Cardiac fibroblast (primary cell): ENCODE results near the gene GRM2.
A peak's percentile ranks its signal among the peaks of the same experiment; 100 is the strongest.

Experiments
- DNase-seq, 2 donors: peaks; one replicate each; pipeline versions ENCODE4 v3.0.0 to v3.0.0-alpha.2; 2010; ENCODE audit warnings: low read depth in 2 of 2
- H3K4me3 ChIP-seq, 2 donors: replicated peaks in 1 of 2; 1 replicate in 1 of 2; 2 replicates in 1 of 2; pipeline ENCODE4 v1.5.1; 2011; ENCODE audit warnings: low read depth in 2 of 2, low read length in 2 of 2, mild to moderate bottlenecking in 2 of 2, moderate library complexity in 1 of 2
- TF ChIP-seq, protein P1 (sequence below): IDR thresholded peaks from one replicate; pipeline ENCODE4 v1.5.1; 2011; ENCODE audit warnings: low read depth, mild to moderate bottlenecking, low read length, inconsistent platforms

The GRM2 gene

DNA sequence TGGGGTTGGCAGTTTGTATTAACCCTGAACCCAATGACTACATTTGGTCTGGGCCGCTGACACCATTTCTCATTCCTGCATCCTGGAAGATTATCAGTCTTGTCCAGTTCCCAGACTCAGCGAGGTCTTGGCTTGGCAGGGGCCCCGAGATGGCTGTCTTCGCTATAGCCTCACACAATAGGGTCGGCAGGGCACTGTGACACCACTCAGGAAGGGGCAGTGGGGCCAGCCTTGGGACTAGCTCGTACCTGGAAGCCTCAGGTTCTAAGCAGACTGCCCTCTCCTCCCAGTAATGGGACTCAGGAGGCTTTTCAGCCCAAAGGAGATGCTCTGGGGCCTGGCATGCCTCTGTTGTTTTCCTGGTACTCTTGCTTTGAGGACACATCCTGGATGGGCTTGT, 26.7 kb upstream of the GRM2 start:
- H3K4me3 ChIP-seq, result no peak overlapping the region
- no peak for DNase-seq
- TF ChIP-seq, protein P1, sequence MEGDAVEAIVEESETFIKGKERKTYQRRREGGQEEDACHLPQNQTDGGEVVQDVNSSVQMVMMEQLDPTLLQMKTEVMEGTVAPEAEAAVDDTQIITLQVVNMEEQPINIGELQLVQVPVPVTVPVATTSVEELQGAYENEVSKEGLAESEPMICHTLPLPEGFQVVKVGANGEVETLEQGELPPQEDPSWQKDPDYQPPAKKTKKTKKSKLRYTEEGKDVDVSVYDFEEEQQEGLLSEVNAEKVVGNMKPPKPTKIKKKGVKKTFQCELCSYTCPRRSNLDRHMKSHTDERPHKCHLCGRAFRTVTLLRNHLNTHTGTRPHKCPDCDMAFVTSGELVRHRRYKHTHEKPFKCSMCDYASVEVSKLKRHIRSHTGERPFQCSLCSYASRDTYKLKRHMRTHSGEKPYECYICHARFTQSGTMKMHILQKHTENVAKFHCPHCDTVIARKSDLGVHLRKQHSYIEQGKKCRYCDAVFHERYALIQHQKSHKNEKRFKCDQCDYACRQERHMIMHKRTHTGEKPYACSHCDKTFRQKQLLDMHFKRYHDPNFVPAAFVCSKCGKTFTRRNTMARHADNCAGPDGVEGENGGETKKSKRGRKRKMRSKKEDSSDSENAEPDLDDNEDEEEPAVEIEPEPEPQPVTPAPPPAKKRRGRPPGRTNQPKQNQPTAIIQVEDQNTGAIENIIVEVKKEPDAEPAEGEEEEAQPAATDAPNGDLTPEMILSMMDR, result no peak

GRCh38 chr3:51680663-51681230, 26.1 kb upstream of the GRM2 start:
- no peak for DNase-seq
- H3K4me3 ChIP-seq, result no peak overlapping the region
- TF ChIP-seq, protein P1, result no peak

DNA sequence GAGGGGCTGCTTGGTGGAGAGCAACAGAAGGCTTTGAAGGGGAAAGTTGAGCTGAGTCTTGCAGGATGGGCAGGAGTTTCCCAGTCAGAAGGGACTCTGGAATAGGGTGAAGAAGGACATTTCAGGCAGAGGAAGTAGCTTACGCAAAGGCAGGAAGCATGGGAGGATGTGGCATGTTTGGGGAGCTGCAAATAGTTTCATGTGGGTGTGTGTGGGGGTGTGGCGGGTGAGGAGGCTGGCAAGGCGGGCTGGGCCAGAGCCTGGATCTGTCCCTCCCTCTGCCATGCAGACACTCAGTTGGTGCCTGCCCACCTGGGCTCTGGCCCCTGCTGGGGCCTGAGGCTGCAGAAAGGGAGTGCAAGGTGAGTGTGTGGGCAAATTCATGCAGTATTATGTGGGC, 25.4 kb upstream of the GRM2 start:
- peak; percentile 48 to 56 for DNase-seq

GRCh38 chr3:51682079-51682478, 24.8 kb upstream of the GRM2 start:
- H3K4me3 ChIP-seq, result no peak overlapping the region
- TF ChIP-seq, protein P1, result peak; percentile 92
- peak; percentile 87 to 91 for DNase-seq

More for the DNA sequence above, 25.4 kb upstream of the GRM2 start:
- H3K4me3 ChIP-seq, result no peak overlapping the region
- TF ChIP-seq, protein P1, result no peak

DNA sequence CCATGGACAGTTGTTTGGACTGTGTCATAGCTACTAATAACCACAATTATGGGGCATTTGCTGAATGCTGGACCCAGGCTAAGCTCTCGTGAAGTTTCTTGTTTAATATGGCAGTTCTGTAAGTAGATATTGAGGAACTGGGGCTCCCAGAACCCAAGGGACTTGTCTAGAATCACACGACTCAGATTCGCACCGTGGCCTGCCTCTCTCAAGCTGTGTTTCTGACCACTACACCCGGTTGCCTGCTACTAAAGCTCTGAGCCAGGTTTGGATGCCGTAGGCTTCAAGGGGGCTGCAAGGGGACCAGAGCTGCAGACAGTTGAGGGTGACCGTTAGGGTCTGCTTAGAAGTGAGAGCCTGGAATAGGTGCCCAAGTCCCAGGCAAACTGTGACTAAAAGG, 24.3 kb upstream of the GRM2 start:
- DNase-seq, result no peak
- TF ChIP-seq, protein P1, result no peak
- H3K4me3 ChIP-seq, result no peak overlapping the region

DNA sequence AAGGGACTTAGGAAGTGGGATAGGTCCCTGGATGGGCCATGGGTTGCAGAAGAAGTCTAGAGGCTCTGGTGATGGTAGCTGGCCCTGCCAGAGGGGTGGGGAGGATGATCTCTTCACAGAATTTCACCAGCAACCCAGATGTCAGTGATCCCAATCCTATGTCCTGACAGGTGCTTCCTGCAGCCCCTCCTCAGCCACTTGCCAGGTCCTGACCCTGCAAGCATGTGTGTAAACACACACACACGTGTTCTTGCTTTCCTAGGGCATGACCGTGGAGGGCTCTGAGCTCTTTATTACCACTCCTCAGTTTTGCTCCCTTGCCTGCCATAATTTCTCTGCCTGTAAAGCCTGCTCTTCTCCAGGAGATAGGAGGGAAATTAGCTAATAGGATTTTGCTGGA, 23.3 kb upstream of the GRM2 start:
- DNase-seq, result no peak
- TF ChIP-seq, protein P1, result no peak
- H3K4me3 ChIP-seq, result no peak overlapping the region
